GM19372 (cell line): Measurements from ENCODE around the gene CDC42SE2.
"Not testable (repeated sequence)": the region's sequence is repeated elsewhere in the genome, so short reads cannot be mapped to it uniquely, and the experiment has no call there.

Experiments used
- ATAC-seq: cut with Tn5 transposase; IDR thresholded peaks from one replicate; pipeline ENCODE4 v1.9.1; 2021; ENCODE audit warnings: mild to moderate bottlenecking, low read depth, moderate library complexity; ENCODE audit not compliant: unreplicated experiment

Gene CDC42SE2

DNA sequence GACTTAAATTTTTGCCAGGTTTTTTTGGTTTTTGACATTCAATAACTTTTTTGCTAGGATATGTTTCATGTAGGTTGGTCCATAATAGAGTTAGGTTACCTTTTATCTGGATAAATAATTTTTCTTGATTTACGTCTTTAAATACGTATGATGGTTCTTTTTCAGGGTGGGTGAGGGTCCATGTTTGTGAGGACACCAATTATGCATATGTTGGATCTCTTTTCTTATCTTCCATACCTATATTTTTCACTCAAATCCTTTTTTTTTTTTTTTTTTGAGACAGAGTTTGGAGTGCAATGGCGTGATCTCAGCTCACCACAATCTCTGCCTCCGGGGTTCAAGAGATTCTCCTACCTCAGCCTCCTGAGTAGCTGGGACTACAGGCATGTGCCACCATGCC lies 17.3 kb upstream of the CDC42SE2 start:
- ATAC-seq = no peak

DNA sequence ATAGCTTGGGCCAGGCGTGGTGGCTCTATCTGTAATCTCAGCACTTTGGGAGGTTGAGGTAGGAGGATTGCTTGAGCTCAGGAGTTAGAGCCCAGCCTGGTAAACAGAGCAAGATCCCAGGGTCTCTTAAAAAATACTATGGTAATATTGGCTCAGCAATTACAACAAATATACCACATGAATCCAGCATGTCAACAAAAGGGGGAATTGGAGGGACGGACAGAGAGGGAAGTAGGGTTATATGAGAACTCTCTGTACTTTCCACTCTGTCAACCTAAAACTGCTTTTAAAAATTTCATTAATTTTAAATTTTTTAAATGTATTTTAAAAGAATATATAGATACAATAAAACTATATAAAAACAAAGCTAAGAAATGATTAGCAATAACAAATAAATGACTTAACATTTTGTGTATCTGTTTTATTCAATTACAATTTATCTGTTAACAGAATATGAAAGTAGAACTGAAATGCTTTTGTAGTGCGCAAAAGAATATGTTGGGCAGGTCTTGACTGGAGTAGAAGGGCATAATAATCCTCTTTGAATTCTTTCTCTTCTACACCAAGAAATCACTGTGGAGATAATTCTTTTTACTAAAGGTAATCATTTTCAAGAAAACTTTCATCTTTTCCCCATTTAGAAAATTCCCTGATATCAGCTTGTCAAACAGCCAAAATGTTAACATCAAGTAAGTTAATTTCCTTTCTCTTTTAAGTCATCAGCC lies 12.9 kb upstream of the CDC42SE2 start:
- ATAC-seq = no peak

DNA sequence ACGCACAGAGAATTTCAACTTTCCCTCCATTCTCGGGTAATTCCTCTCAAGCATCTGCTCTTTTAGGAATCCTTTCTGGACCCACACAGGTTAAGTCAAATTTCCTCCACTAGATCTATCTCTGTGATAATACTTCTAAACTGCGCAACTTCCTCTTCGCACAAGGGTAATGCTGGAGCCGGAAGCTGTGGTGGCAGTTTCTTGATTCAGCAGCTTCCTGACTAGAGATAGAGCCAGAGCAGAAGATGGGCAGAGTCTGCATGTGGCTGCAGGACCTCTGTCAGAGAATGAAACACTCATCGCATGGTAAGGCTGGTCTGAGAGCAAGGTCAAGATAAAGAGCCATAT lies 11.1 kb upstream of the CDC42SE2 start:
- peak; percentile 81 for ATAC-seq

DNA sequence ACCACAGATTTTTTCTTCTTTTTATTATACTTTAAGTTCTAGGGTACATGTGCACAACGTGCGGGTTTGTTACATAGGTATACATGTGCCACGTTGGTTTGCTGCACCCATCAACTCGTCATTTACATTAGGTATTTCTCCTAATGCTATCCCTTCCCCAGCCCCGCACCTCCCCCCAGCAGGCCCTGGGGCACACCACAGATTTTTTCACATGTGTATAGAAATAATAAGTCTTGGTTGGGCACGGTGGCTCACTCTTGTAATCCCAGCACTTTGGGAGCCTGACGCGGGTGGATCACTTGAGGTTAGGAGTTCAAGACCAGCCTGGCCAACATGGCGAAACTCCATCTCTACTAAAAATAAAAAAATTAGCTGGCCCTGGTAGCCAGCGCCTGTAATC lies 9.8 kb upstream of the CDC42SE2 start:
- not testable (repeated sequence) for ATAC-seq

DNA sequence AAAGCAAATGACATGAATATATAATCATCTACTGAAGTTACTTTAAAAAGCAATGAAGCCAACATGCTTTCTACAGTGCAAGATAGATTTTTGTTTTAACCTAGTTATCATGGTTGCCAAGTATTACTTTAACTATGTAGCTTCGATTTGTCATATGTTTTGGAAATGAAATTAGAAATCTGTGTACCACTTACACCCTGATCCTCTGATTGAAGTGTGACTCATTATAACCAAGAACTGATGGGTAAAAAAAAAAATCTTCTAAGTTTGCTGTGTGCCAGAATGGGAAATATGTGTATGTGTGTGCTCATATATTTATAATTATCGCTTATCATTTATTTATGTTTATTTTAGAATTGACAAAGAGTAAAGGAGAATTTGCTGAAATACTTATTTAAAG lies 9.1 kb upstream of the CDC42SE2 start:
- ATAC-seq = no peak

DNA sequence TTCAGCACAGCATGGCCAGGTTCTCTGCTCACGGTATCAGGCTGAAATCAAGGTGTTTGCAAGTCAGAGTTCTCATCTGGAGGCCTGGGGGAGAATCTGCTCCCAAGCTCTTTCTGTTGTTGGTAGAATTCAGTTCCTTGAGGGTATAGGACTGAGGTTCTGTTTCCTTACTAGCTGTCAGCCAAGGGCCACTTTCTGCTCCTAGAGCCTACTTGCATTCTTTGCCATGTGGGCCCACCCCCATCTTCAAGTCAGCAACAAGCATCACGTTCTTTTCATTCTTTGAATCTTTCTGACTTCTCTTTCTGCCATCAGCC lies 7.4 kb upstream of the CDC42SE2 start:
- ATAC-seq = no peak

DNA sequence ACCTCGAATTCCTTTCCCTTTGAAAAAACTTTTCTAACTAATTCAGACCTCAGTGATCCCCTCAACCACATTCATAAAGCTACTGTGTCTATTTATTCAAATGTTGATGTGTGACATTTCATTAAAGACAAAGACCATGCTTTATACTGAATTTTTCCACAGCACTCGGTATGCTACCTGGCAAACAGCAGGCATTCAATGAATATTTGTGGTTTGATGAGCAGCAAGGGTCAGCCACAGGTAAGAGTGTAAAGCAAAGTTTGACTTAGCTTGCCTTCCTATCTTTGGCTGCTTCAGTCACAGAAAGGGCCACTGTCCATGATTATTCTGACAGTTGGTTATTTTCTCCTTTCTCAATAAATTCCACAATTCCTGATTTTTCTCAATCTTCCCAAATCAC lies 5.1 kb upstream of the CDC42SE2 start:
- ATAC-seq = no peak

DNA sequence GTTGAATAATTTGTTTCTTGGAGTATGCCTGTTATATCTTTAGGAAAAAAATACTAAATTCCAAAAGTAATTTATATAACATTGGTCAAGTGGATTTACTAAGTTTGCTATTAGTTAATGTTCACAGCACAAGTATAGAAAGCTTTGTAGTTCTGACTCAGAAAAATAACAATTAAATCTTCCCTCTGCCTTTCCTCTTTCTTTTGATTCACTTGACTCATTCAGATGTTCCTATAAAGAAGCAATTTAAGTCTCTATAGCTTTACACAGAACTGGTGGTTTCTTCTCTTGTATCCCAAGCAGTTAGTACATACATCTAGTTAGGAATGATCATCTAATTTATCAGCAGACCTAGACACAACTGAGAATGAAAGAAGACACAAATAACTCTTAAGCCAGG lies 4.5 kb upstream of the CDC42SE2 start:
- no peak for ATAC-seq

DNA sequence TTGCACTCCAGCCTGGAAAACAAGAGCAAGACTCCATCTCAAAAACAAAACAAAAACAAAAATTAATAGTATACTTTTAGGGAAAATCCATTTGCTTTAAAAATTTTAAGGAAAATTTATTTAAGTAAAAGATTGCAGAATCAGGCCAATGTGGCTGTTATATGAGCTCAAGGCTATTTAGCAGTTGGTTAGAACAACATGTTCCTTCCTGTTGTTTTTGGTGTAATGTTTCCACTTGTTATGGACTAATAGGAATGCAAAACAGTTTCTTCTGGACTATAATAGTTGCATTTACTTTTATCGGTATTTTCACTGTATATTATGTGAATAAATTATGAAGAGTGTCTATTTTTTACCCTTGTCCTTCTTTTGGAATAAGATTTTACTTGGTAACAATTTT lies 3.0 kb upstream of the CDC42SE2 start:
- ATAC-seq = no peak

DNA sequence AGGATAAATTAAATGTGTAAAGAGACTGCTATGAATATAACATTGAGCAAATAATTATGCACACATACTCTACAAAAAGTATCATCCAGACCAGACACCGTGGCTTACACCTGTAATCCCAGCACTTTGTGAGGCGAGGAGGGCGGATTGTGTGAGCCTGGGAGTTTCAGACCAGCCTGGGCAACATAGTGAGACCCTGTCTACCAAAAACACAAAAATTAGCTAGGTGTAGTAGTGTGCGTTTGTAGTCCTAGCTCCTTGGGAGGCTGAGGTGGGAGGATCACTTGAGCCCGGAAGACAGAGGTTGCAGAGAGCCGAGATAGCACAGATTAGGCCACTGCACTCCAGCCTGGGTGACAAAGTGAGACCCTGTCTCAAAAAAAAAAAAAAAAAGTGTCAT lies 2.4 kb upstream of the CDC42SE2 start:
- no peak for ATAC-seq

DNA sequence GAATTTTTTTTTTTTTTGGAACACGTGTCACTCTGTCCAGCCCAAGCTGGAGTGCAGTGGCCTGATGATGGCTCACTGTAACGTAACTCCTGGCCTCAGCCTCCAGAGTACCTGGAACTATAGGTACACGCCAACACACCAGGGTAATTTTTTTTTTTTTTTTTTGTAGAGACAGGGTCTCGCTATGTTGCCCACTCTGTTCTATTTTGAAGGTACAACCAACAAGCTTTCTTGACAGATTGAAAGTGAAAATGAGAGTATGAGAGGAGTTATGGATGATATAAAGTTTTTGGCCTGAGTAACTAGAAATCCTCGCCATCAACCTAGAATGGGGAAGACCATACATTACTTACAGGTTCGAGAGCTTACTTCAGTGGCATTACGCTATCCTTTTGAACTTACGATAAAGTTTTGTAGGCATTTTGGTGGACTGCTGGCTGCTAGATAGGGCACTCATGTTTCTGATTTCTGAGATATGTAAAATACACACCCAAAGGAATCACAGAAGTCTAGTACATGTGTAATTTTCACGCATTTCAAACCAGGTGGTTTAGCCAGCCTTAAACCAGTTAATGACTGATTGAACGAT lies 806 bp upstream of the CDC42SE2 start:
- peak; percentile 9 for ATAC-seq

DNA sequence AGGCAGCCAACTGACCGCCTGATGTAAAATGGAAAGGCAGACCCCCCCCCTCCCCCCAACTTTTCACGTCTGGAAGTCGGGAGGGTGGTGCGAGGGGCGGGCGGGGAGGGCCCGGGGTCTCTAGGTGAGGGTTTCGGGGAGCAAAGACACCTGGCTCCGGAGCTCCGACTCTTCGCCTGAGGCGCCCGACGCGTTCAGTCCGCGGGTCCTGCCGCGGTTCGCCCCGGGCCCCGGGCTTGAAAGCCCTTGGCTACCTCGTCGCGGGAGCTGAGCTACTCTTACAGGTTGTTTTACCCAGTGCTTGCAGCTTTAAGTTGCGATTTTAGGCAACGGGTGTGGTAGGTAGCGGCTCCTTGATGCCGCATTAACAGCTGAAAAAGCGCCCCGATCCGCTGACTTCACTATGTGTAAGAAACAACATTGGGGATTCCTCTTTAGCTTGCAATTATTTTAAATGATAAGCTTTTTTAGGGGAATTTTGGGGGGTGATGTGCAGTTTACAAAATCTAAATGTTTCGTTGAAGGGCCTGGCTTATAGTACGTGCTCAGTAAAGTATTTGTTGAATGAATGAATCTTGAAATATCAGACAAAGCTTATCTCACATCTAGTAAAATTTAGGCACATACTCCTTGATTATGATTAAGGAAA lies 722 bp downstream of the CDC42SE2 start:
- no peak for ATAC-seq

DNA sequence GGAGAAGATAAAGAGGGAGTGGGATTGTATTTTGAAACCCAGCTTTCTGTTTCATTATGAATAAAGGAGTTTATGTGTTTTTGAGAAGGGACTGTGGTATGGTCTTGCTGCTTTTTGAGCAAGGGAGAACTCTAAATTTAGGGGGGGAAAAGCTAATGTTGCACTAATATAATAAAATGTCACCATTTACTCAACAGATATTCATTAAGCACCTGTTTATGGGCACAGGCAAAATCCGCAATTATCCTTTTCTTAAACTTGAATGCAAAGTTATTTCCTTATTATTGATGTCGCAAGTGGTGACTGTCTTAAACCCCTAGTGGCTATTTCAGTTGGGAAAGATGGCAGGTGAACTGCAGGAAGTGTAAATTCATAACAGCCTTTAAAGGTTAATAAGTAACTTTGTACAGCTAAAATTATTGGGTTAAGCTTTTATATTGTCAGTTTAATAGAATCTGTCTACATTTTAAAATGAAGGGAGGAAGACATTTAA lies 1.5 kb downstream of the CDC42SE2 start:
- ATAC-seq = peak; percentile 23

DNA sequence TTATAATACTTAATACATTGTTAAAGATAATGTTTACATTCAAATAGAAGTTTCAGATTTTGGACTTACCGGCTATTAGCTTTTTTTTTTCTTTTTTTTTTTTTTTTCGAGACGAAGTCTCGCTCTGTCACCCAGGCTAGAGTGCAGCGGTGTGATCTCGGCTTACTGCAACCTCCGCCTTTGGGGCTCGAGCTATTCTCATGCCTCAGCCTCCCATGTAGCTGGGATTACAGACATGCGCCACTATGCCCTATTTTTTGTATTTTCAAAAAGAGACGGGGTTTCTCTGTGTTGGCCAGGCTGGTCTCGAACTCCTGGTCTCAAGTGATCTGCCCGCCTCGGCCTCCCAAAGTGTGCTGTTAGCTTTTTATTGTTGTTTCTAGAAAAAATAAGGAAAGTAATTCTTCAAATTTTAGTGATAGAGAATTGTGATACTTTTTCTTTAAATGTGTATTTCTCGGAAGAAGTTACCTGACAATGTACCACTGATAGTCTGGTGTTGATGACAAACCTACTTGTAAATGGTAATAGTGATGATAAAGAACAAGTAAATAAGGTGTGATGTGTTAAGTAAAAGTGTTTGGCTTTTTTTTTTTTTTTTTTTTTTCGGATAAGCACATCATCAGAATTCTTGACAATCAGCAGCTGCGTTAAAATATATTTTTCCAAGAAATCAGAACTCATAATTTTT lies 2.7 kb downstream of the CDC42SE2 start:
- no peak for ATAC-seq

DNA sequence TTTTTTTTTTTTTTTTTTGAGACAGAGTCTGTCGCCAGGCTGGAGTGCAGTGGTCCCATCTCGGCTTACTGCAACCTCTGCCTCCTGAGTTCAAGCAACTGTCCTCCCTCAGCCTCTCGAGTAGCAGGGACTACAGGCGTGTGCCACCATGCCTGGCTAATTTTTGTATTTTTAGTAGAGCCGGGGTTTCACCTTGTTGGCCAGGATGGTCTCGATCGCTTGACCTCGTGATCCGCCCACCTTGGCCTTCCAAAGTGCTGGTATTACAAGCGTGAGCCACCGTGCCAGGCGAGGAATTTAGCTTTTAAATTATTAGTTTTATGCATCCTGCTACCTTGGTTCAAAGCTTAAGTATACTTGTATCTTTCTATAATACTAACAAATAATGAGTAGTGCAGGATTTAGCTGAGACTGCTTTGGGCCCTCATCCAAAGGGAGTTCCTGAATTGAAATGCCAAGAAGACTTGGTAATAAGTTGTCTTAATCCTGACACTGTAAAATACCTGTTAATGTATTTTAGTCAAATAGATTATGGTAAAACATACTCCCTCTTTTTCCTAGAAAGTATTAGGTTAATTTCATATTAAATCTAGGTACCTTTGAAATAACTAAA lies 5.0 kb downstream of the CDC42SE2 start:
- ATAC-seq = no peak

DNA sequence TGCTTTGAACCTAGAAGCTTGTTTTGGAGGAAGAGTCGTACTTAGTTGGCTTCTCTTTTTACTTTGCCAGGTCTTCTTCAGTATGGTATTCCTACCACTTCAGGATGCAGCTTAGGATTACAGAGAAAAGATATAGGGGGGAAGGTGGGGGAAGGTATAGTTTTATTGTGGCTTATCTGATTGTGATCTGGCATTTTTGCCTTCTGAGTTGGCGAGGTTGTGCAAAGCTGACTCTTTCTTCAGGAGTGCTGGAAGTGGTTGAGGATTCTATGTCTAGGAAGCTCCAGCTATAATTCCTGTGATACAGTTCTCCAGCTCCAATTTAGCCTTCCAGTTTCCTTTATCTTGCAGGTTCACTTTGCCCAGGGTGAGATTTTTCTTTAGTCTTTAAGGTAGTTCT lies 7.0 kb downstream of the CDC42SE2 start:
- no peak for ATAC-seq

DNA sequence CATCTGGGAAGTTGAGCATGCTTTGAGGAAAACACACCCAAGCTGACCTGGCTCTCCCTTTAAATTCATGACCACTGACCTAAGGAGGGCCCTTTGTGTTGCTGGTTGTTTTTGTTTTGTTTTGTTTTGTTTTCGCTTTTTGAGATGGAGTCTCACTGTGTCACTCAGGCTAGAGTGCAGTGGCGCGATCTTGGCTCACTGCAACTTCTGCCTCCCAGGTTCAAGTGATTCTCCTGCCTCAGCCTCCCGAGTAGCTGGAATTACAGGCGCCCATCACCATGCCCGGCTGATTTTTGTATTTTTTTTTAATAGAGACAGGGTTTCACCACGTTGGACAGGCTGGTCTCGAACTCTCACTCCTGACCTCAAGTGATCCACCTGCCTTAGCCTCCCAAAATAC lies 8.0 kb downstream of the CDC42SE2 start:
- ATAC-seq = not testable (repeated sequence)

DNA sequence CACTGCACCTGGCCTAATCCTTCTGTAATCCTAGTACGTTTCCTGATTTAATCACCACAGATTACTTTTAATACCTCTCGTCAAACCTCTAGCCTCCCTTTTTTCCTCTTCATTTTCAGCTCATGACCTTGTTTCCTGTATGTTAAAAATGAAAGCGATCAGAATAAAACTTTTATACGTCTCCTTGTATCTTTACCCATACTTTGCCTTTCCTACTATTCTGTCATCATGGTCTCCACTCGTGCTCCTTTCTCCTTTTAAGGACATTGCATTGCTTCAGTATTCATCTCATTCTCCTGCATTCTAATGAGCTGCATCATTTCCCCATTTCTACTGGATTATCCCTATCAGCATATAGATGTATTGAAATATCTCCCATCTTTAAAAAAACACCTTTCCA lies 8.5 kb downstream of the CDC42SE2 start:
- ATAC-seq = no peak

DNA sequence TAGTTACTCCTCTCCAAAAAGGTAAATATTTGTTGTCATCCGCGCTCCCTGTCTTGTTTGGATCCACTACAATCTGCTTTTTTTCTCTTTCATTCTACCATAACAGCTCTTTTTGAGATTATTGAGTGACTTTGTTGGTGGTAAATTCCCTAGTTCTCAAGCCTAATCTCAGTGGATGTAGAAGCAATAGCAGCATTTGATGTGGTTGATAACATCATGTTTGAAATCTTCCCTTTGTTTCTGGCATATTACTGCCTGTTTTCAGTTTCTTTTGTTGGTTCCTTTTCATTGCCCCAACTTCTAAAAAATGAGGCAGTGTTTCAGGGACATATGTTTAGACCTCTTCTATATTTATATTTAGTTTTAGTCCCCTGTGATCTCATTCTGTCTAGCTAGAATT lies 8.9 kb downstream of the CDC42SE2 start:
- no peak for ATAC-seq

DNA sequence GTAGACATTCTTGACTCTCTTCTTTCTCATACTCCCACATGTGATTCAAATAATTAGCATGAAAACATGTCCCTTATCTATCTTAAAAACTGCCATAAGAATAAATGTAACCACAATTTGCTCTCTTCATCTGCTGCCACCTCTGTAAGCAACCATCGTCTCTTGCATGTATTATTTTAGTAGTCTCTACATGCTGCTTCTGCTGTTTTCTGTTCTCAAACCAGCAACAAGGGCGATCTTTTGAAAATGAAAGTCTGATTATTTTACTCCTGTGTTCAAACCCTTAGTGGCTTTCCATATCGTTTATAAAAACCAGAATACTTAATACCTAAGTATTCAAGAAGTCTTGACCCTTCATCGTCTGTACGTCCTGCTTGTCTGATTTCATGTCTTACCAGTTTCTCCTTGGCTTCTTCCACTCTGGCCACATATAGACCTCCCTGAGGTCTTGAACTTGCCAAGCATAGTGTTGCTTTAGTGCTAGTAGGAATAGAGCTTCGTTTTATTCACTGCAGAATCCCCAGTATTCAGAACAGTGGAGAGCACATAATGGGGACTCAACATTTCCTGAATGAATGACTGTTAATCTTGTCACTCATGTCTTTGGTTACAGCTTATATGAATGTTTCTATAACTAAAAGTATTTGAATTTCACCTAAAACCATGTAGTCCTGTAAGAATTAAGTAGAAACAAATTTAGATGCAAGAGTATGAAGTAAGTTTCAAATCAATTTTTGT lies 10.6 kb downstream of the CDC42SE2 start:
- no peak for ATAC-seq
